HepG2 (cell line): ENCODE measurements around the gene CREG1. TPM values are rescaled to one million over a fixed set of nuclear protein-coding genes. Genes with fewer than 3 reads are reported as not detected.

Experiments
- ASH2L ChIP-seq: fragments of 300-600, 200-600 bp; sonication (generic); IDR thresholded peaks from 2 replicates; pipeline ENCODE4 v1.7.0; 2017; ENCODE audit warnings: low read depth, mild to moderate bottlenecking, moderate library complexity, mixed read lengths, low read length; ENCODE audit not compliant: insufficient read length
- CEBPB ChIP-seq: IDR thresholded peaks from 2 replicates; pipeline ENCODE4 v1.6.1; 2011; ENCODE audit warnings: low read depth, low read length, improper control_type of control experiment, borderline replicate concordance
- KLF13 ChIP-seq: sonication (generic); formaldehyde crosslinking; IDR thresholded peaks from 2 replicates; pipeline ENCODE4 v1.4.0; 2020; ENCODE audit warnings: mild to moderate bottlenecking, missing genetic modification reagents
- NCOA5 ChIP-seq: sonication (generic); formaldehyde crosslinking; IDR thresholded peaks from 2 replicates; pipeline ENCODE4 v1.4.0; 2020; ENCODE audit warnings: missing genetic modification reagents
- NFE2L1 ChIP-seq: sonication (generic); formaldehyde crosslinking; IDR thresholded peaks from 2 replicates; pipeline ENCODE4 v1.4.0; 2020; ENCODE audit warnings: missing genetic modification reagents, mild to moderate bottlenecking, borderline replicate concordance
- SRF ChIP-seq: IDR thresholded peaks from 2 replicates; pipeline ENCODE4 v1.6.1; 2011; ENCODE audit warnings: mild to moderate bottlenecking, low read depth, low read length, moderate library complexity
- TMF1 ChIP-seq: sonication (generic); formaldehyde crosslinking; IDR thresholded peaks from 2 replicates; pipeline ENCODE4 v1.8.1; 2022; ENCODE audit warnings: low read depth, missing genetic modification reagents
- TOE1 ChIP-seq: sonication (generic); formaldehyde crosslinking; IDR thresholded peaks from 2 replicates; pipeline ENCODE4 v1.4.0; 2020; ENCODE audit warnings: mild to moderate bottlenecking, missing genetic modification reagents
- ZNF101 ChIP-seq: sonication (generic); formaldehyde crosslinking; IDR thresholded peaks from 2 replicates; pipeline ENCODE4 v1.4.0; 2020; ENCODE audit warnings: mild to moderate bottlenecking, low read depth, missing genetic modification reagents, borderline replicate concordance
- ZNF510 ChIP-seq: sonication (generic); formaldehyde crosslinking; IDR thresholded peaks from 2 replicates; pipeline ENCODE4 v1.4.0; 2020; ENCODE audit warnings: low read depth, mild to moderate bottlenecking, missing genetic modification reagents
- ZNF572 ChIP-seq: sonication (generic); formaldehyde crosslinking; IDR thresholded peaks from 2 replicates; pipeline ENCODE4 v1.5.1; 2020; ENCODE audit warnings: mild to moderate bottlenecking, missing genetic modification reagents
- ZSCAN22 ChIP-seq: sonication (generic); formaldehyde crosslinking; IDR thresholded peaks from 2 replicates; pipeline ENCODE4 v1.4.0; 2020; ENCODE audit warnings: mild to moderate bottlenecking, missing genetic modification reagents
- polyA plus RNA-seq, 8 experiments: library from polyadenylated mRNA; depleted of rRNA in 3 of 8; stranded (reverse) in 7 of 8; unstranded in 1 of 8; fragments of >200 nt; fragmentation: Illumina TruSeq in 4 of 8; extraction: Trizol in 4 of 8; gene quantifications; 2 replicates each; pipeline versions ENCODE4 v1.2.1 to v1.2.3, GENCODE V29; 2011 to 2016; ENCODE audit warnings: low read depth in 4 of 8, missing spikeins in 1 of 8, mixed read lengths in 1 of 8; ENCODE audit not compliant: insufficient read depth in 1 of 8
- total RNA-seq, 5 experiments: library from RNA; depleted of rRNA; stranded (reverse); fragments of >200 nt; fragmentation: Illumina TruSeq; extraction: Trizol; gene quantifications; 2 replicates each; pipeline ENCODE4 v1.2.3, GENCODE V29; 2016; ENCODE audit warnings: low read depth in 1 of 5
- TF ChIP-seq, protein P1 (sequence below): sonication (generic); IDR thresholded peaks from 2 replicates; pipeline ENCODE4 v1.6.1; 2016; ENCODE audit warnings: low read depth, borderline replicate concordance
- TF ChIP-seq, protein P2 (sequence below): sonication (generic); formaldehyde crosslinking; IDR thresholded peaks from 2 replicates; pipeline ENCODE4 v1.4.0; 2020; ENCODE audit warnings: missing genetic modification reagents
- TF ChIP-seq, protein P3 (sequence below): sonication (generic); formaldehyde crosslinking; IDR thresholded peaks from 2 replicates; pipeline ENCODE4 v1.4.0; 2020; ENCODE audit warnings: missing genetic modification reagents, borderline replicate concordance
- TF ChIP-seq, protein P4 (sequence below): sonication (generic); formaldehyde crosslinking; IDR thresholded peaks from 2 replicates; pipeline ENCODE4 v1.4.0; 2020; ENCODE audit warnings: mild to moderate bottlenecking, missing genetic modification reagents
- TF ChIP-seq, protein P5 (sequence below): sonication (generic); formaldehyde crosslinking; IDR thresholded peaks from 2 replicates; pipeline ENCODE4 v1.8.0; 2022; ENCODE audit warnings: missing genetic modification reagents, mild to moderate bottlenecking, borderline replicate concordance

The CREG1 gene
- total and polyA plus RNA-seq, 2 of the 13 experiments (the other 11 are each of a cell fraction or from before 2014, with no cell fraction given), result 31.3 to 33.5 TPM

DNA sequence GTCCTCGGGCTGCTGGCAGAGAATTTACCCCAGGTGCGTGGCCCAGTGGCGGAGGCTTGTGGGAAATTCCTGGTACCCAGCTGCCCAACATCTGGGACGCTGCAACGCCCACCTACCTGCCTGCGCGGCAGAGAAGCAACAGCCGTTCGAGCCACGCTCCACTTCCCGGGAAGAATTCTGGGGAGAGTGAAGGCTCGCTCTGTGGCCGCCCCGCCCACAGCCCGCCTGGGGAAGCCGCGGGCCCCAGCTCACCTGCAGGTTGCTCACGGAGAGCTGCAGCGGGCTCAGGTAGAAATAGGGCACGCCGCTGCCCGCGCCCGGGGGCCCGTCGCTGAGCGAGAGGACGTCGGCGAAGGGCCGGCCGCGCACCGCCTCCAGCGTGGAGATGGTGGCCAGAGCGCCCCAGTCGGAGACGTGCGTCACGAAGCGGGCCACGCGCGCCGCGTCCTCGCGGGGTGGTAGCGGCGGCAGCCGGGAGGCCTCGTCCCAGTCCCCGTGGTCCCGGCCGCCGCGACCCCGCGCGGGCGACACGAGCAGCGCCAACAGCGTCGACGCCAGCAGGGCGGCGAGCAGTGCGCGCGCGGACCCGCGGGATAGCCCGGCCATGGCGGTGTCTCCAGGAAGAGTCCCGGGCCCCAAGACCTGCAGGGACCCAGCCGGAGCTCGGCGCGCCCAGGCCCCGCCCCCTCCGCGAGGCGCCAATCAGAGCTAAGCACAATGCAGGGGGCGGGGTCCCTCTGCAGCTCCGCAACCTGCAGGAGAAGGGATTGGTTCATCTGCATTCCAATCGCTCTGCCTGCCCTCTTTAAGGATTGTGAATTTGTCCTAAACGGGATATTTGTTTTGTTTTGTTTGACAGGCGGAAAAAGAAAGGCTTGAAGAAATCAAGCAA is at the start of gene CREG1 (continued):
- TF ChIP-seq ASH2L (peak; percentile 73), ZNF572 (CRISPR knock-in tag) (no peak), TMF1 (CRISPR knock-in tag) (peak; percentile 90), TOE1 (CRISPR knock-in tag) (no peak), ZSCAN22 (no peak), ZNF510 (CRISPR knock-in tag) (no peak), ZNF101 (CRISPR knock-in tag) (no peak), CEBPB (no peak), KLF13 (CRISPR knock-in tag) (no peak), NFE2L1 (CRISPR knock-in tag) (no peak), SRF (peak; percentile 44; the same call in 1 of the 2 replicates), NCOA5 (CRISPR knock-in tag) (no peak)
- TF ChIP-seq, protein P1, sequence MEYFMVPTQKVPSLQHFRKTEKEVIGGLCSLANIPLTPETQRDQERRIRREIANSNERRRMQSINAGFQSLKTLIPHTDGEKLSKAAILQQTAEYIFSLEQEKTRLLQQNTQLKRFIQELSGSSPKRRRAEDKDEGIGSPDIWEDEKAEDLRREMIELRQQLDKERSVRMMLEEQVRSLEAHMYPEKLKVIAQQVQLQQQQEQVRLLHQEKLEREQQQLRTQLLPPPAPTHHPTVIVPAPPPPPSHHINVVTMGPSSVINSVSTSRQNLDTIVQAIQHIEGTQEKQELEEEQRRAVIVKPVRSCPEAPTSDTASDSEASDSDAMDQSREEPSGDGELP, result no peak
- TF ChIP-seq, protein P2, sequence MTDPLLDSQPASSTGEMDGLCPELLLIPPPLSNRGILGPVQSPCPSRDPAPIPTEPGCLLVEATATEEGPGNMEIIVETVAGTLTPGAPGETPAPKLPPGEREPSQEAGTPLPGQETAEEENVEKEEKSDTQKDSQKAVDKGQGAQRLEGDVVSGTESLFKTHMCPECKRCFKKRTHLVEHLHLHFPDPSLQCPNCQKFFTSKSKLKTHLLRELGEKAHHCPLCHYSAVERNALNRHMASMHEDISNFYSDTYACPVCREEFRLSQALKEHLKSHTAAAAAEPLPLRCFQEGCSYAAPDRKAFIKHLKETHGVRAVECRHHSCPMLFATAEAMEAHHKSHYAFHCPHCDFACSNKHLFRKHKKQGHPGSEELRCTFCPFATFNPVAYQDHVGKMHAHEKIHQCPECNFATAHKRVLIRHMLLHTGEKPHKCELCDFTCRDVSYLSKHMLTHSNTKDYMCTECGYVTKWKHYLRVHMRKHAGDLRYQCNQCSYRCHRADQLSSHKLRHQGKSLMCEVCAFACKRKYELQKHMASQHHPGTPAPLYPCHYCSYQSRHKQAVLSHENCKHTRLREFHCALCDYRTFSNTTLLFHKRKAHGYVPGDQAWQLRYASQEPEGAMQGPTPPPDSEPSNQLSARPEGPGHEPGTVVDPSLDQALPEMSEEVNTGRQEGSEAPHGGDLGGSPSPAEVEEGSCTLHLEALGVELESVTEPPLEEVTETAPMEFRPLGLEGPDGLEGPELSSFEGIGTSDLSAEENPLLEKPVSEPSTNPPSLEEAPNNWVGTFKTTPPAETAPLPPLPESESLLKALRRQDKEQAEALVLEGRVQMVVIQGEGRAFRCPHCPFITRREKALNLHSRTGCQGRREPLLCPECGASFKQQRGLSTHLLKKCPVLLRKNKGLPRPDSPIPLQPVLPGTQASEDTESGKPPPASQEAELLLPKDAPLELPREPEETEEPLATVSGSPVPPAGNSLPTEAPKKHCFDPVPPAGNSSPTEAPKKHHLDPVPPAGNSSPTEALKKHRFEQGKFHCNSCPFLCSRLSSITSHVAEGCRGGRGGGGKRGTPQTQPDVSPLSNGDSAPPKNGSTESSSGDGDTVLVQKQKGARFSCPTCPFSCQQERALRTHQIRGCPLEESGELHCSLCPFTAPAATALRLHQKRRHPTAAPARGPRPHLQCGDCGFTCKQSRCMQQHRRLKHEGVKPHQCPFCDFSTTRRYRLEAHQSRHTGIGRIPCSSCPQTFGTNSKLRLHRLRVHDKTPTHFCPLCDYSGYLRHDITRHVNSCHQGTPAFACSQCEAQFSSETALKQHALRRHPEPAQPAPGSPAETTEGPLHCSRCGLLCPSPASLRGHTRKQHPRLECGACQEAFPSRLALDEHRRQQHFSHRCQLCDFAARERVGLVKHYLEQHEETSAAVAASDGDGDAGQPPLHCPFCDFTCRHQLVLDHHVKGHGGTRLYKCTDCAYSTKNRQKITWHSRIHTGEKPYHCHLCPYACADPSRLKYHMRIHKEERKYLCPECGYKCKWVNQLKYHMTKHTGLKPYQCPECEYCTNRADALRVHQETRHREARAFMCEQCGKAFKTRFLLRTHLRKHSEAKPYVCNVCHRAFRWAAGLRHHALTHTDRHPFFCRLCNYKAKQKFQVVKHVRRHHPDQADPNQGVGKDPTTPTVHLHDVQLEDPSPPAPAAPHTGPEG (CRISPR knock-in tag), result peak; percentile 53; the same call in 1 of the 2 replicates
- TF ChIP-seq, protein P3, sequence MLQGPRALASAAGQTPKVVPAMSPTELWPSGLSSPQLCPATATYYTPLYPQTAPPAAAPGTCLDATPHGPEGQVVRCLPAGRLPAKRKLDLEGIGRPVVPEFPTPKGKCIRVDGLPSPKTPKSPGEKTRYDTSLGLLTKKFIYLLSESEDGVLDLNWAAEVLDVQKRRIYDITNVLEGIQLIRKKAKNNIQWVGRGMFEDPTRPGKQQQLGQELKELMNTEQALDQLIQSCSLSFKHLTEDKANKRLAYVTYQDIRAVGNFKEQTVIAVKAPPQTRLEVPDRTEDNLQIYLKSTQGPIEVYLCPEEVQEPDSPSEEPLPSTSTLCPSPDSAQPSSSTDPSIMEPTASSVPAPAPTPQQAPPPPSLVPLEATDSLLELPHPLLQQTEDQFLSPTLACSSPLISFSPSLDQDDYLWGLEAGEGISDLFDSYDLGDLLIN (CRISPR knock-in tag), result peak; percentile 67; the same call in 1 of the 2 replicates
- TF ChIP-seq, protein P4, sequence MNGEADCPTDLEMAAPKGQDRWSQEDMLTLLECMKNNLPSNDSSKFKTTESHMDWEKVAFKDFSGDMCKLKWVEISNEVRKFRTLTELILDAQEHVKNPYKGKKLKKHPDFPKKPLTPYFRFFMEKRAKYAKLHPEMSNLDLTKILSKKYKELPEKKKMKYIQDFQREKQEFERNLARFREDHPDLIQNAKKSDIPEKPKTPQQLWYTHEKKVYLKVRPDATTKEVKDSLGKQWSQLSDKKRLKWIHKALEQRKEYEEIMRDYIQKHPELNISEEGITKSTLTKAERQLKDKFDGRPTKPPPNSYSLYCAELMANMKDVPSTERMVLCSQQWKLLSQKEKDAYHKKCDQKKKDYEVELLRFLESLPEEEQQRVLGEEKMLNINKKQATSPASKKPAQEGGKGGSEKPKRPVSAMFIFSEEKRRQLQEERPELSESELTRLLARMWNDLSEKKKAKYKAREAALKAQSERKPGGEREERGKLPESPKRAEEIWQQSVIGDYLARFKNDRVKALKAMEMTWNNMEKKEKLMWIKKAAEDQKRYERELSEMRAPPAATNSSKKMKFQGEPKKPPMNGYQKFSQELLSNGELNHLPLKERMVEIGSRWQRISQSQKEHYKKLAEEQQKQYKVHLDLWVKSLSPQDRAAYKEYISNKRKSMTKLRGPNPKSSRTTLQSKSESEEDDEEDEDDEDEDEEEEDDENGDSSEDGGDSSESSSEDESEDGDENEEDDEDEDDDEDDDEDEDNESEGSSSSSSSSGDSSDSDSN (CRISPR knock-in tag), result peak; percentile 80; the same call in 1 of the 2 replicates
- TF ChIP-seq, protein P5, sequence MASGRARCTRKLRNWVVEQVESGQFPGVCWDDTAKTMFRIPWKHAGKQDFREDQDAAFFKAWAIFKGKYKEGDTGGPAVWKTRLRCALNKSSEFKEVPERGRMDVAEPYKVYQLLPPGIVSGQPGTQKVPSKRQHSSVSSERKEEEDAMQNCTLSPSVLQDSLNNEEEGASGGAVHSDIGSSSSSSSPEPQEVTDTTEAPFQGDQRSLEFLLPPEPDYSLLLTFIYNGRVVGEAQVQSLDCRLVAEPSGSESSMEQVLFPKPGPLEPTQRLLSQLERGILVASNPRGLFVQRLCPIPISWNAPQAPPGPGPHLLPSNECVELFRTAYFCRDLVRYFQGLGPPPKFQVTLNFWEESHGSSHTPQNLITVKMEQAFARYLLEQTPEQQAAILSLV (CRISPR knock-in tag), result no peak
